ENCODE results near the gene CNOT11.

The CNOT11 gene

DNA sequence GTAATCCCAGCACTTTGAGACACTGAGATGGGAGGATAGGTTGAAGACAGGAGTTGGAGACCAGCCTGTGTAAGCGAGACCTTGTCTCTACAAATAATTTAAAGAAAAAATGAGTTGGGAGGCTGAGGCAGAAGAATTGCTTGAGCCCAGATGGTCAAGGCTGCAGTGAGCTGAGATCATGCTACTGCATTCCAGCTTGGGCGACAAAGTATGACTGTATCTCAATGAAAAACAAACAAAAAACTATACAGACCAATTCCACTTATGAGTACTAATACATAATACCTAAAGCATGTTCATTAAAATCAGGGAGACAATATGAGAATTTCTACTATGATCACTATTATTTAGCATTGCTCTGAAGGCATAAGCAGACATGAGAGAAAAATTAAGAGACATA, 43.2 kb downstream of the CNOT11 start:
- H3K9ac ChIP-seq (ENCODE audit: low read length) = no peak overlapping the region
- H3K4me2 ChIP-seq (ENCODE audit: low read depth, low read length) = no peak overlapping the region
- no peak for DNase-seq
- 0 out of 2 replicates have a peak, but pooled peaks cover 3% of the 10 kb centered on the region for H3K36me3 ChIP-seq (replicated peaks; ENCODE audit: insufficient read depth, low read length)
- no peaks in the 10 kb centered on the region for H3F3A ChIP-seq (ENCODE audit: insufficient read depth, low read length)
- no peaks in the 10 kb centered on the region for H3K27me3 ChIP-seq (replicated peaks; ENCODE audit: insufficient read depth, low read length)
- no peaks in the 10 kb centered on the region for H3K9me2 ChIP-seq (replicated peaks; ENCODE audit: insufficient read depth, low read length)
- 0 out of 2 replicates have a peak, but pooled peaks cover 10% of the 10 kb centered on the region for H4K20me1 ChIP-seq (ENCODE audit: insufficient read depth, low read length)
- H3K9me3 ChIP-seq (replicated peaks; ENCODE audit: insufficient read depth, low read length) = no peaks in the 10 kb centered on the region
- no peak overlapping the region for H2AFZ ChIP-seq (ENCODE audit: low read length)
- peaks cover 83% of the 10 kb centered on the region for H3K79me2 ChIP-seq (ENCODE audit: low read length)
- TF ChIP-seq, protein P1, sequence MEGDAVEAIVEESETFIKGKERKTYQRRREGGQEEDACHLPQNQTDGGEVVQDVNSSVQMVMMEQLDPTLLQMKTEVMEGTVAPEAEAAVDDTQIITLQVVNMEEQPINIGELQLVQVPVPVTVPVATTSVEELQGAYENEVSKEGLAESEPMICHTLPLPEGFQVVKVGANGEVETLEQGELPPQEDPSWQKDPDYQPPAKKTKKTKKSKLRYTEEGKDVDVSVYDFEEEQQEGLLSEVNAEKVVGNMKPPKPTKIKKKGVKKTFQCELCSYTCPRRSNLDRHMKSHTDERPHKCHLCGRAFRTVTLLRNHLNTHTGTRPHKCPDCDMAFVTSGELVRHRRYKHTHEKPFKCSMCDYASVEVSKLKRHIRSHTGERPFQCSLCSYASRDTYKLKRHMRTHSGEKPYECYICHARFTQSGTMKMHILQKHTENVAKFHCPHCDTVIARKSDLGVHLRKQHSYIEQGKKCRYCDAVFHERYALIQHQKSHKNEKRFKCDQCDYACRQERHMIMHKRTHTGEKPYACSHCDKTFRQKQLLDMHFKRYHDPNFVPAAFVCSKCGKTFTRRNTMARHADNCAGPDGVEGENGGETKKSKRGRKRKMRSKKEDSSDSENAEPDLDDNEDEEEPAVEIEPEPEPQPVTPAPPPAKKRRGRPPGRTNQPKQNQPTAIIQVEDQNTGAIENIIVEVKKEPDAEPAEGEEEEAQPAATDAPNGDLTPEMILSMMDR (IDR thresholded peaks at IDR 0.05; ENCODE audit: low read length) = no peak
- no peak for TF ChIP-seq EZH2phosphoT487 (IDR thresholded peaks at IDR 0.05; ENCODE audit: low read length)
- TF ChIP-seq EZH2 (optimal IDR thresholded peaks at IDR 0.05; ENCODE audit: low read depth, low read length) = no peak
- H3K4me1 ChIP-seq (ENCODE audit: low read length) = no peaks in the 10 kb centered on the region
- no peak overlapping the region for H3K4me3 ChIP-seq (ENCODE audit: low read length)
- no peak overlapping the region for H3K27ac ChIP-seq (ENCODE audit: low read length)

DNA sequence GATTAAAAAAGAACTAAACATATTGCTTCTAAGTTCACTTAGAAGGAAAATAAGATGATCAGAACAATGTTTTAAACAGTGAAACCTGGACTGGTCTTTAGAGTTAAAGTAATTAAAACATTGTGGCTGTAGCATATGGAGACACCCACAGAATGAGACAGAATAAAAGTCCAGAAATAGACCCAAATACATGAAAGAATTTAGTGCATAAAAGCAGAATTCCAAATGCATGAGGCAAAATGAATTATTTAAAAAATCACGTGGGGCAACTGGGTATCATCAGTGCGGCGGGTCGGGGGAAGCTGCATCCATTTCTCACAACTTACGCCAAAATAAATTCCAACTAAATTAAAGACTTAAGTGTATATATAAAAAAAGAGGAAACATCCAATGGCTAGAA, 43.7 kb downstream of the CNOT11 start:
- Histone ChIP-seq H3K9ac (ENCODE audit: low read length) (no peak overlapping the region), H3K9me3 (replicated peaks; ENCODE audit: insufficient read depth, low read length) (no peaks in the 10 kb centered on the region), H3F3A (ENCODE audit: insufficient read depth, low read length) (no peaks in the 10 kb centered on the region), H3K36me3 (replicated peaks; ENCODE audit: insufficient read depth, low read length) (0 out of 2 replicates have a peak, but pooled peaks cover 3% of the 10 kb centered on the region), H4K20me1 (ENCODE audit: insufficient read depth, low read length) (0 out of 2 replicates have a peak, but pooled peaks cover 12% of the 10 kb centered on the region), H3K4me2 (ENCODE audit: low read depth, low read length) (no peak overlapping the region), H3K4me3 (ENCODE audit: low read length) (no peak overlapping the region), H3K4me1 (ENCODE audit: low read length) (no peaks in the 10 kb centered on the region), H2AFZ (ENCODE audit: low read length) (no peak overlapping the region), H3K27me3 (replicated peaks; ENCODE audit: insufficient read depth, low read length) (no peaks in the 10 kb centered on the region), H3K9me2 (replicated peaks; ENCODE audit: insufficient read depth, low read length) (no peaks in the 10 kb centered on the region), H3K27ac (ENCODE audit: low read length) (no peak overlapping the region), H3K79me2 (ENCODE audit: low read length) (peaks cover 88% of the 10 kb centered on the region)
- DNase-seq = no peak
- TF ChIP-seq EZH2 (optimal IDR thresholded peaks at IDR 0.05; ENCODE audit: low read depth, low read length) = no peak
- TF ChIP-seq, protein P1 (IDR thresholded peaks at IDR 0.05; ENCODE audit: low read length) = no peak
- TF ChIP-seq EZH2phosphoT487 (IDR thresholded peaks at IDR 0.05; ENCODE audit: low read length) = no peak

DNA sequence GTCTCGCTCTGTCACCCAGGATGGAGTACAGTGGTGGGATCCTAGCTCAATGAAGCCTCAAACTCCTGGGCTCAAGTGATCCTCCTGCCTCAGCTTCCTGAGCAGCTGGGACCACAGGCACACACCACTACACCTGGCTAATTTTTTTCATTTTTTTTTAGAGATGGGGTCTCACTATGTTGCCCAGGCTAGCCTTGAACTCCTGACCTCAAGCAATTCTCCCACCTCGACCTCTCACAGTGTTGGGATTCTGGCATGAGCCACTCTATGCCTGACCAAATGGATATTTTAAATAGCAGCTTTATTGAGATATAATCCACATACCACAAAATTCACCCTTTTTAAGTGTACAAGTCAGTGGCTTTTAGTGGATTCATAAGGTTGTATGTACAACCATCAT, 44.7 kb downstream of the CNOT11 start:
- Histone ChIP-seq H3K27ac (ENCODE audit: low read length) (no peak overlapping the region), H3K27me3 (replicated peaks; ENCODE audit: insufficient read depth, low read length) (no peaks in the 10 kb centered on the region), H3K9ac (ENCODE audit: low read length) (no peak overlapping the region), H3K9me3 (replicated peaks; ENCODE audit: insufficient read depth, low read length) (no peaks in the 10 kb centered on the region), H3K4me2 (ENCODE audit: low read depth, low read length) (no peak overlapping the region), H3K4me1 (ENCODE audit: low read length) (no peaks in the 10 kb centered on the region), H3K36me3 (replicated peaks; ENCODE audit: insufficient read depth, low read length) (peaks cover 7% of the 10 kb centered on the region; the same call in 1 of the 2 replicates), H4K20me1 (ENCODE audit: insufficient read depth, low read length) (0 out of 2 replicates have a peak, but pooled peaks cover 12% of the 10 kb centered on the region), H3K9me2 (replicated peaks; ENCODE audit: insufficient read depth, low read length) (no peaks in the 10 kb centered on the region), H3K79me2 (ENCODE audit: low read length) (peaks cover 98% of the 10 kb centered on the region), H3F3A (ENCODE audit: insufficient read depth, low read length) (no peaks in the 10 kb centered on the region), H2AFZ (ENCODE audit: low read length) (no peak overlapping the region), H3K4me3 (ENCODE audit: low read length) (no peak overlapping the region)
- no peak for DNase-seq
- TF ChIP-seq EZH2phosphoT487 (IDR thresholded peaks at IDR 0.05; ENCODE audit: low read length) (no peak), EZH2 (optimal IDR thresholded peaks at IDR 0.05; ENCODE audit: low read depth, low read length) (no peak)
- TF ChIP-seq, protein P1 (IDR thresholded peaks at IDR 0.05; ENCODE audit: low read length) = no peak
